Panc1 (cell line): Measurements from ENCODE around the gene LAYN. TPM values are rescaled to one million over a fixed set of nuclear protein-coding genes. Genes with fewer than 3 reads are reported as not detected.

Experiments used
- ATAC-seq: fragments of 200-7000 bp; cut with Tn5 transposase; 2 replicates; pipeline ENCODE4 v1.9.1; 2020; ENCODE audit warnings: mild to moderate bottlenecking, moderate library complexity
- BruUV-seq: library from RNA; stranded (reverse); fragments of 400-500 nt; replicated peaks from 2 replicates; lab custom pipeline; 2021; lab: Mats Ljungman, UMichigan
- CTCF ChIA-PET: fragments of 300-600 bp; sonication (Branson Sonifier 250); formaldehyde crosslinking; loops from one replicate; lab custom pipeline; 2022; ENCODE audit warnings: antibody characterized with exemption; lab: Charles Lee
- POLR2A ChIA-PET: fragments of 300-600 bp; sonication (Branson Sonifier 250); formaldehyde crosslinking; loops from one replicate; lab custom pipeline; 2022; ENCODE audit warnings: antibody characterized with exemption; lab: Charles Lee
- DNase-seq: peaks from one replicate; pipeline ENCODE4 v3.0.0-alpha.2; 2010; ENCODE audit warnings: low read depth, low spot score
- H3K27ac ChIP-seq: 2 replicates; pipeline ENCODE4 v1.5.1; 2011; ENCODE audit warnings: mild to moderate bottlenecking, low read length, inconsistent platforms
- H3K27me3 ChIP-seq: fragments of 200-500 bp; sonication (Bioruptor generic); 2 replicates; pipeline ENCODE4 v1.6.0; 2014; ENCODE audit warnings: low read length, inconsistent platforms; ENCODE audit not compliant: control insufficient read depth, insufficient read depth
- H3K36me3 ChIP-seq: fragments of 200-500 bp; sonication (Bioruptor generic); 2 replicates; pipeline ENCODE4 v1.5.1; 2014; ENCODE audit warnings: inconsistent platforms, mild to moderate bottlenecking, low read length, moderate library complexity; ENCODE audit not compliant: control insufficient read depth, insufficient read depth
- H3K4me1 ChIP-seq: 2 replicates; pipeline ENCODE4 v1.5.1; 2011; ENCODE audit warnings: inconsistent platforms, mild to moderate bottlenecking, low read length, moderate library complexity; ENCODE audit not compliant: control insufficient read depth, insufficient read depth
- H3K4me3 ChIP-seq, 2 experiments: 2 replicates each; pipeline ENCODE4 v1.5.1; 2011 to 2012; ENCODE audit warnings: low read depth in 2 of 2, low read length in 2 of 2, mild to moderate bottlenecking in 2 of 2, inconsistent platforms in 1 of 2, moderate library complexity in 1 of 2
- H3K9me3 ChIP-seq: fragments of 200-500 bp; sonication (Bioruptor generic); 2 replicates; pipeline ENCODE4 v1.5.1; 2014; ENCODE audit warnings: low read depth, mild to moderate bottlenecking, inconsistent platforms, low read length, moderate library complexity; ENCODE audit not compliant: control insufficient read depth, insufficient read depth
- CTCF ChIP-seq: fragments of 450-650 bp; IDR thresholded peaks from 2 replicates; pipeline ENCODE4 v1.5.1; 2017; ENCODE audit warnings: mild to moderate bottlenecking
- POLR2AphosphoS5 ChIP-seq: IDR thresholded peaks from 2 replicates; pipeline ENCODE4 v1.6.1; 2012; ENCODE audit warnings: mild to moderate bottlenecking, low read depth, low read length, moderate library complexity
- REST ChIP-seq, 2 experiments: IDR thresholded peaks; 2 replicates each; pipeline ENCODE4 v1.6.1; 2011 to 2012; ENCODE audit warnings: low read depth in 2 of 2, control low read depth in 1 of 2, low read length in 1 of 2, mild to moderate bottlenecking in 1 of 2, moderate library complexity in 1 of 2; ENCODE audit not compliant: insufficient read depth in 1 of 2
- SIN3A ChIP-seq: IDR thresholded peaks from 2 replicates; pipeline ENCODE4 v1.6.1; 2012; ENCODE audit warnings: low read depth, mild to moderate bottlenecking, low read length, moderate library complexity, borderline replicate concordance; ENCODE audit not compliant: insufficient read depth
- TCF7L2 ChIP-seq: IDR thresholded peaks from 2 replicates; pipeline ENCODE4 v1.6.1; 2011; ENCODE audit warnings: mild to moderate bottlenecking, low read depth, low read length, inconsistent platforms
- in situ Hi-C: cut with HindIII; loops from 2 replicates; pipeline ENCODE4 v1.10.0; 2016; ENCODE audit warnings: low sequenced_read_pairs, low pct_unique_long_range_greater_than_20kb
- intact Hi-C: fragments of 100-400 bp; cut with micrococcal nuclease; formaldehyde crosslinking; loops from one replicate; pipeline ENCODE4 v1.10.0; 2022; ENCODE audit not compliant: unreplicated experiment
- total RNA-seq: library from RNA; stranded (reverse); gene quantifications from one replicate; pipeline ENCODE4 v1.2.1, GENCODE V29; 2021; ENCODE audit not compliant: unreplicated experiment

Gene LAYN
- total RNA-seq, 1 experiment from 2014 or later, result 3.6 TPM

DNA sequence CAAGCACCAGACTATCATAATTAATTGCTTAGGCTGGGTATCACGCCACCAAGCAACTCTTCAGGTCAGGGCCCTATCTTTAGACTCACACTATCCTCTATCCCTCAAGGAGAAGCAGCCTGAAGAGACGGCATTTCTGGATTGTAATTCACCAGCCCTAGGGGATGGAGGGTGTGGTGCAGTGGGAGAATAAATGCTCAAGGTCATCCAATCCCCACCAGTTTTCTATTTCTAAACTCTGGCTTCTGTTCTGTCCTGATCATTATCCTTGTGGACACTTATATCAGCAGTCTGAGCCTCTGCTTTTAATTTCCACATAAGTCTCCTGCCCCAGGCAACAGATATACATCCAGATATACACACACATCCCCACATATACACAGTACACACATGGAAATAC is 48.6 kb downstream of the LAYN start:
- ChIA-PET POLR2A (no interaction called here), CTCF (no interaction called here)
- Histone ChIP-seq H3K36me3 (no peaks in the 10 kb centered on the region), H3K9me3 (no peaks in the 10 kb centered on the region), H3K27ac (no peak overlapping the region), H3K4me1 (no peaks in the 10 kb centered on the region), H3K27me3 (no peaks in the 10 kb centered on the region), H3K4me3 (no peak overlapping the region)
- DNase-seq, result no peak
- in situ Hi-C loops (no loop called here), intact Hi-C loops (loop anchor here (5.0 kb wide), 1 partner anchor 188 kb away; no protein-coding TSS in a partner anchor)
- no peak for ATAC-seq
- no TSS peak for BruUV-seq
- no peak for TF ChIP-seq CTCF
- TF ChIP-seq POLR2AphosphoS5, result no peak
- no peak for TF ChIP-seq SIN3A
- TF ChIP-seq REST (IDR thresholded peaks at IDR 0.05; ENCODE audit: insufficient read depth in 1 of 2, low read depth in 2 of 2, low read length in 1 of 2), result no peak
- no peak for TF ChIP-seq TCF7L2

GRCh38 chr11:111589886-111590499 is 49.5 kb downstream of the LAYN start:
- no TSS peak for BruUV-seq
- H3K9me3 ChIP-seq, result no peaks in the 10 kb centered on the region
- DNase-seq (no peak), ATAC-seq (no peak)
- no peak overlapping the region for H3K27ac ChIP-seq
- no peaks in the 10 kb centered on the region for H3K36me3 ChIP-seq
- intact Hi-C loops (loop anchor here (5.0 kb wide), 1 partner anchor 187 kb away; no protein-coding TSS in a partner anchor), in situ Hi-C loops (no loop called here)
- ChIA-PET CTCF (no interaction called here), POLR2A (no interaction called here)
- TF ChIP-seq POLR2AphosphoS5, result no peak
- TF ChIP-seq TCF7L2, result no peak
- no peak for TF ChIP-seq CTCF
- no peak for TF ChIP-seq REST (IDR thresholded peaks at IDR 0.05; ENCODE audit: insufficient read depth in 1 of 2, low read depth in 2 of 2, low read length in 1 of 2)
- H3K4me1 ChIP-seq, result no peaks in the 10 kb centered on the region
- no peaks in the 10 kb centered on the region for H3K27me3 ChIP-seq
- no peak overlapping the region for H3K4me3 ChIP-seq
